GM19025 (cell line): ENCODE data around the gene HPSE.
A peak's percentile ranks its signal among the peaks of the same experiment; 100 is the strongest.
"Not testable (repeated sequence)": the region's sequence is repeated elsewhere in the genome, so short reads cannot be mapped to it uniquely, and the experiment has no call there.

ENCODE experiments used
- ATAC-seq: cut with Tn5 transposase; IDR thresholded peaks from one replicate; pipeline ENCODE4 v1.9.1; 2021; ENCODE audit warnings: mild to moderate bottlenecking, low read depth, moderate library complexity; ENCODE audit not compliant: unreplicated experiment

HPSE gene

GRCh38 chr4:83285055-83285407 lies 49.6 kb downstream of the HPSE start:
- ATAC-seq, result no peak

GRCh38 chr4:83284193-83285054 lies 50.2 kb downstream of the HPSE start, which contains the start of gene COQ2:
Gene COQ2 (minus strand): TSS chr4:83284798. CDS start chr4:83284764, 34 bp downstream.
- peak; percentile 96 for ATAC-seq

GRCh38 chr4:83283181-83283580 lies 51.5 kb downstream of the HPSE start:
- no peak for ATAC-seq

GRCh38 chr4:83282049-83282535 lies 52.6 kb downstream of the HPSE start:
- ATAC-seq, result no peak

- no peak for ATAC-seq
These were observed 53.3 kb downstream of the HPSE start for GRCh38 chr4:83281307-83281706.

GRCh38 chr4:83276299-83277040 lies 58.2 kb downstream of the HPSE start:
- ATAC-seq, result peak; percentile 61

- not testable (repeated sequence) for ATAC-seq
These were observed 60.7 kb downstream of the HPSE start for GRCh38 chr4:83273926-83274325.

- ATAC-seq, result peak; percentile 86
These were observed 61.7 kb downstream of the HPSE start for GRCh38 chr4:83272900-83273299.

GRCh38 chr4:83269256-83269655 lies 65.4 kb downstream of the HPSE start:
- no peak for ATAC-seq

- no peak for ATAC-seq
These were observed 66.2 kb downstream of the HPSE start for GRCh38 chr4:83268491-83268890.

- no peak for ATAC-seq
These were observed 66.7 kb downstream of the HPSE start for GRCh38 chr4:83267830-83268475.

GRCh38 chr4:83267121-83267829 lies 67.4 kb downstream of the HPSE start:
- no peak for ATAC-seq

- no peak for ATAC-seq
These were observed 68.0 kb downstream of the HPSE start for GRCh38 chr4:83266689-83267088.

- no peak for ATAC-seq
These were observed 71.5 kb downstream of the HPSE start for GRCh38 chr4:83263106-83263505.

GRCh38 chr4:83262682-83263081 lies 72.0 kb downstream of the HPSE start:
- ATAC-seq, result no peak

GRCh38 chr4:83261307-83261706 lies 73.3 kb downstream of the HPSE start:
- ATAC-seq, result no peak

- ATAC-seq, result no peak
These were observed 75.1 kb downstream of the HPSE start for GRCh38 chr4:83259586-83259985.

- ATAC-seq, result no peak
These were observed 76.2 kb downstream of the HPSE start for GRCh38 chr4:83258461-83258860.

- ATAC-seq, result no peak
These were observed 76.8 kb downstream of the HPSE start for GRCh38 chr4:83257811-83258210.

GRCh38 chr4:83255584-83255983 lies 79.1 kb downstream of the HPSE start:
- ATAC-seq, result no peak
